GM12892 (cell line): ENCODE results near the gene DGKI.

Experiments used
- POLR2A ChIP-seq: IDR thresholded peaks from 2 replicates; pipeline ENCODE4 v1.6.1; 2011; ENCODE audit warnings: low read depth, low read length, control low read depth
- POLR2AphosphoS5 ChIP-seq: IDR thresholded peaks from 2 replicates; pipeline ENCODE4 v1.6.1; 2011; ENCODE audit warnings: low read depth, low read length, control low read depth

- TF ChIP-seq POLR2A (no peak), POLR2AphosphoS5 (no peak)
These were observed 240.6 kb downstream of the DGKI start for GRCh38 chr7:137606061-137606674.
